GM19455 (cell line): ENCODE results near the gene NSD1.

Experiments used
- ATAC-seq: cut with Tn5 transposase; IDR thresholded peaks from one replicate; pipeline ENCODE4 v1.9.1; 2021; ENCODE audit not compliant: unreplicated experiment

NSD1 gene

GRCh38 chr5:177269976-177270375, 136.4 kb downstream of the NSD1 start:
- no peak for ATAC-seq

- ATAC-seq = no peak
Measured at GRCh38 chr5:177270653-177271052, 137.1 kb downstream of the NSD1 start.

- ATAC-seq = no peak
Measured at GRCh38 chr5:177271113-177271512, 137.5 kb downstream of the NSD1 start.

- ATAC-seq = no peak
Measured at GRCh38 chr5:177275883-177276282, 142.3 kb downstream of the NSD1 start.

- ATAC-seq = no peak
Measured at GRCh38 chr5:177276886-177277285, 143.3 kb downstream of the NSD1 start.

GRCh38 chr5:177288191-177288590, 154.6 kb downstream of the NSD1 start:
- no peak for ATAC-seq

- no peak for ATAC-seq
Measured at GRCh38 chr5:177290816-177291596, 157.4 kb downstream of the NSD1 start.

- no peak for ATAC-seq
Measured at GRCh38 chr5:177291735-177292134, 158.2 kb downstream of the NSD1 start.

- ATAC-seq = no peak
Measured at GRCh38 chr5:177293819-177294581, 160.4 kb downstream of the NSD1 start.

GRCh38 chr5:177294632-177295031, 161.1 kb downstream of the NSD1 start:
- ATAC-seq = no peak

- ATAC-seq = no peak
Measured at GRCh38 chr5:177295924-177296323, 162.4 kb downstream of the NSD1 start.

GRCh38 chr5:177296581-177296980, 163.0 kb downstream of the NSD1 start:
- no peak for ATAC-seq

GRCh38 chr5:177297922-177298321, 164.3 kb downstream of the NSD1 start:
- no peak for ATAC-seq

- ATAC-seq = no peak
Measured at GRCh38 chr5:177299697-177300096, 166.1 kb downstream of the NSD1 start.

GRCh38 chr5:177300236-177300880, 166.8 kb downstream of the NSD1 start:
- peak; percentile 33 for ATAC-seq

- no peak for ATAC-seq
Measured at GRCh38 chr5:177300951-177301350, 167.4 kb downstream of the NSD1 start.

- ATAC-seq = no peak
Measured at GRCh38 chr5:177301503-177302165, 168.1 kb downstream of the NSD1 start.

- ATAC-seq = no peak
Measured at GRCh38 chr5:177302354-177303110, 169.0 kb downstream of the NSD1 start.

GRCh38 chr5:177303121-177303924, 169.8 kb downstream of the NSD1 start, which contains the start of the genes PRELID1 and RAB24:
TSS of gene PRELID1 (plus strand) at chr5:177303799. CDS start at chr5:177303986, 187 bp downstream.
TSS of gene RAB24 (minus strand) at chr5:177303719. CDS start at chr5:177303288, 431 bp downstream.
- peak; percentile 64 for ATAC-seq
